SK-N-MC (cell line): Measurements from ENCODE around the gene SUCLG2.
"Not testable (repeated sequence)": the region's sequence is repeated elsewhere in the genome, so short reads cannot be mapped to it uniquely, and the experiment has no call there.

Experiments used
- DNase-seq: peaks from one replicate; pipeline ENCODE4 v3.0.0-alpha.2; 2011; ENCODE audit warnings: low read depth, low spot score
- H3K27ac ChIP-seq: fragments of 200-600 bp; sonication (generic); 2 replicates; pipeline ENCODE4 v1.5.1; 2016; ENCODE audit warnings: mixed run types
- H3K36me3 ChIP-seq: fragments of 200-600 bp; sonication (generic); 2 replicates; pipeline ENCODE4 v1.6.1; 2017; ENCODE audit warnings: antibody characterized with exemption, low read length, mixed read lengths; ENCODE audit not compliant: insufficient read depth
- H3K4me3 ChIP-seq: fragments of 200-600 bp; sonication (generic); 2 replicates; pipeline ENCODE4 v1.5.1; 2016
- H3K9ac ChIP-seq: fragments of 200-600 bp; sonication (generic); 2 replicates; pipeline ENCODE4 v1.8.0; 2017; ENCODE audit warnings: mixed run types, mixed read lengths; ENCODE audit not compliant: insufficient read length
- H3K9me3 ChIP-seq: fragments of 200-600 bp; sonication (generic); 2 replicates; pipeline ENCODE4 v1.6.1; 2017; ENCODE audit warnings: low read depth, mild to moderate bottlenecking, antibody characterized with exemption, low read length, moderate library complexity, mixed read lengths
- EZH2 ChIP-seq: fragments of 200-600 bp; sonication (generic); IDR thresholded peaks from one replicate; pipeline ENCODE4 v1.6.1; 2017; ENCODE audit warnings: antibody characterized with exemption
- FOXP2 ChIP-seq: optimal IDR thresholded peaks from 2 replicates; pipeline ENCODE3; 2011; ENCODE audit warnings: mild to moderate bottlenecking, moderate library complexity; ENCODE audit not compliant: insufficient read depth; ENCODE audit errors: extremely low read length, control extremely low read depth
- POLR2AphosphoS5 ChIP-seq: IDR thresholded peaks from 2 replicates; pipeline ENCODE4 v1.6.1; 2012; ENCODE audit warnings: mild to moderate bottlenecking, low read depth, low read length, borderline replicate concordance

SUCLG2 gene

GRCh38 chr3:67595424-67595823 is 59.0 kb downstream of the SUCLG2 start:
- H3K27ac ChIP-seq, result no peak overlapping the region
- H3K4me3 ChIP-seq, result no peak overlapping the region

GRCh38 chr3:67593761-67594234 is 60.6 kb downstream of the SUCLG2 start:
- no peak for TF ChIP-seq FOXP2
- no peak for TF ChIP-seq EZH2
- TF ChIP-seq POLR2AphosphoS5, result no peak
- Histone ChIP-seq H3K27ac (no peak overlapping the region), H3K4me3 (no peak overlapping the region), H3K9ac (no peak overlapping the region), H3K9me3 (no peaks in the 10 kb centered on the region), H3K36me3 (no peaks in the 10 kb centered on the region)
- no peak for DNase-seq

More at GRCh38 chr3:67595424-67595823, 59.0 kb downstream of the SUCLG2 start:
- Histone ChIP-seq H3K36me3 (no peaks in the 10 kb centered on the region), H3K9ac (no peak overlapping the region), H3K9me3 (no peaks in the 10 kb centered on the region)
- TF ChIP-seq POLR2AphosphoS5 (no peak), EZH2 (no peak), FOXP2 (no peak)
- no peak for DNase-seq

GRCh38 chr3:67592057-67592456 is 62.4 kb downstream of the SUCLG2 start:
- no peaks in the 10 kb centered on the region for H3K9me3 ChIP-seq
- no peak overlapping the region for H3K27ac ChIP-seq
- TF ChIP-seq FOXP2, result no peak
- H3K4me3 ChIP-seq, result no peak overlapping the region
- H3K36me3 ChIP-seq, result no peaks in the 10 kb centered on the region
- DNase-seq, result no peak
- no peak overlapping the region for H3K9ac ChIP-seq

- TF ChIP-seq FOXP2, result no peak
- no peak for TF ChIP-seq POLR2AphosphoS5
- no peak for TF ChIP-seq EZH2
- H3K4me3 ChIP-seq, result no peak overlapping the region
- H3K9me3 ChIP-seq, result no peaks in the 10 kb centered on the region
- H3K27ac ChIP-seq, result no peak overlapping the region
- H3K36me3 ChIP-seq, result no peaks in the 10 kb centered on the region
- DNase-seq, result no peak
- H3K9ac ChIP-seq, result no peak overlapping the region
These were observed 66.6 kb downstream of the SUCLG2 start for GRCh38 chr3:67587811-67588210.

GRCh38 chr3:67587301-67587700 is 67.1 kb downstream of the SUCLG2 start:
- TF ChIP-seq POLR2AphosphoS5, result no peak
- no peak for TF ChIP-seq FOXP2
- no peak for TF ChIP-seq EZH2
- H3K36me3 ChIP-seq, result no peaks in the 10 kb centered on the region
- H3K9me3 ChIP-seq, result no peaks in the 10 kb centered on the region
- no peak overlapping the region for H3K27ac ChIP-seq
- DNase-seq, result no peak
- no peak overlapping the region for H3K4me3 ChIP-seq
- H3K9ac ChIP-seq, result no peak overlapping the region

- not testable (repeated sequence) for H3K9ac ChIP-seq, H3K36me3 ChIP-seq, H3K27ac ChIP-seq, H3K4me3 ChIP-seq, H3K9me3 ChIP-seq, DNase-seq
These were observed 69.8 kb downstream of the SUCLG2 start for GRCh38 chr3:67584608-67585007.

- no peak for DNase-seq
- no peak overlapping the region for H3K4me3 ChIP-seq
- no peak for TF ChIP-seq EZH2
- TF ChIP-seq FOXP2, result no peak
- TF ChIP-seq POLR2AphosphoS5, result no peak
- H3K27ac ChIP-seq, result no peak overlapping the region
- H3K9me3 ChIP-seq, result no peaks in the 10 kb centered on the region
- no peak overlapping the region for H3K9ac ChIP-seq
- no peaks in the 10 kb centered on the region for H3K36me3 ChIP-seq
These were observed 73.9 kb downstream of the SUCLG2 start for GRCh38 chr3:67580430-67581000.

- DNase-seq, result no peak
- H3K36me3 ChIP-seq, result no peaks in the 10 kb centered on the region
- H3K9me3 ChIP-seq, result no peaks in the 10 kb centered on the region
- TF ChIP-seq EZH2, result no peak
- no peak for TF ChIP-seq FOXP2
- TF ChIP-seq POLR2AphosphoS5, result no peak
- H3K4me3 ChIP-seq, result no peak overlapping the region
- H3K9ac ChIP-seq, result no peak overlapping the region
- no peak overlapping the region for H3K27ac ChIP-seq
These were observed 76.0 kb downstream of the SUCLG2 start for GRCh38 chr3:67578416-67578815.

- no peak overlapping the region for H3K4me3 ChIP-seq
- TF ChIP-seq POLR2AphosphoS5, result no peak
- TF ChIP-seq FOXP2, result no peak
- TF ChIP-seq EZH2, result no peak
- no peak for DNase-seq
- H3K36me3 ChIP-seq, result no peaks in the 10 kb centered on the region
- H3K9me3 ChIP-seq, result no peaks in the 10 kb centered on the region
- no peak overlapping the region for H3K27ac ChIP-seq
- no peak overlapping the region for H3K9ac ChIP-seq
These were observed 78.0 kb downstream of the SUCLG2 start for GRCh38 chr3:67576441-67576840.

GRCh38 chr3:67569324-67569723 is 85.1 kb downstream of the SUCLG2 start:
- no peak overlapping the region for H3K4me3 ChIP-seq
- no peak for DNase-seq
- no peak overlapping the region for H3K27ac ChIP-seq
- H3K36me3 ChIP-seq, result no peaks in the 10 kb centered on the region
- TF ChIP-seq EZH2 (no peak), FOXP2 (no peak), POLR2AphosphoS5 (no peak)
- no peak overlapping the region for H3K9ac ChIP-seq
- no peaks in the 10 kb centered on the region for H3K9me3 ChIP-seq
